Astrocyte (in vitro differentiated cells and primary cell): ENCODE measurements around the gene MYADM.

Experiments
- EZH2 ChIP-seq: IDR thresholded peaks from 2 replicates; pipeline ENCODE4 v1.6.1; 2012; ENCODE audit warnings: mild to moderate bottlenecking, low read length, inconsistent platforms; ENCODE audit not compliant: insufficient read depth
- TF ChIP-seq, protein P1 (sequence below): IDR thresholded peaks from 2 replicates; pipeline ENCODE4 v1.5.1; 2011; ENCODE audit warnings: low read depth, mild to moderate bottlenecking, inconsistent platforms, low read length, moderate library complexity; ENCODE audit not compliant: insufficient read depth

- TF ChIP-seq, protein P1, sequence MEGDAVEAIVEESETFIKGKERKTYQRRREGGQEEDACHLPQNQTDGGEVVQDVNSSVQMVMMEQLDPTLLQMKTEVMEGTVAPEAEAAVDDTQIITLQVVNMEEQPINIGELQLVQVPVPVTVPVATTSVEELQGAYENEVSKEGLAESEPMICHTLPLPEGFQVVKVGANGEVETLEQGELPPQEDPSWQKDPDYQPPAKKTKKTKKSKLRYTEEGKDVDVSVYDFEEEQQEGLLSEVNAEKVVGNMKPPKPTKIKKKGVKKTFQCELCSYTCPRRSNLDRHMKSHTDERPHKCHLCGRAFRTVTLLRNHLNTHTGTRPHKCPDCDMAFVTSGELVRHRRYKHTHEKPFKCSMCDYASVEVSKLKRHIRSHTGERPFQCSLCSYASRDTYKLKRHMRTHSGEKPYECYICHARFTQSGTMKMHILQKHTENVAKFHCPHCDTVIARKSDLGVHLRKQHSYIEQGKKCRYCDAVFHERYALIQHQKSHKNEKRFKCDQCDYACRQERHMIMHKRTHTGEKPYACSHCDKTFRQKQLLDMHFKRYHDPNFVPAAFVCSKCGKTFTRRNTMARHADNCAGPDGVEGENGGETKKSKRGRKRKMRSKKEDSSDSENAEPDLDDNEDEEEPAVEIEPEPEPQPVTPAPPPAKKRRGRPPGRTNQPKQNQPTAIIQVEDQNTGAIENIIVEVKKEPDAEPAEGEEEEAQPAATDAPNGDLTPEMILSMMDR, result no peak
- no peak for TF ChIP-seq EZH2
Observed at GRCh38 chr19:53880711-53881481, 13.2 kb downstream of the MYADM start.
